Suppressor macrophage treated with lipopolysaccharide for 1 hour (primary cell): ENCODE measurements around the gene KLHL15.

Source experiments
- DNase-seq, 3 donors: peaks; one replicate each; pipeline ENCODE4 v3.0.0-alpha.2; 2020 to 2022

The KLHL15 gene

DNA sequence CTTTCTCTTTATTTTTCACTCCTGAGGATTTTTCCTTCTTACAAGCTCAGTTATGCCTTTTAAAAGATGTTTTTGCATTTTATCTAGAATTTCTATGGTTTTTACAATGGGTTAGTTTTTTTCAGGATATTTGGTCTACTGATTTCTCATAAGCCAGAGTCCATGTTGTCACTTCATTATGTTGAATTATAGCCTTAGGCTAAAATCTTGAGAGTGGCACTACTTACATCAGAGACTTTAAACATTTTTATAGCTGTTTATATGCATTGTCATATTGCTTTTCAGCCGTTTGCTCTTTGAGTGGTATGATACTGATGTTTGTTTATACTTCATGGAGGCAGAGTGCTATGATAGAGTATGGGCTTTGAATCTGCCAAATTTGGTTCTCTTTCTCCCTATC, 82.8 kb downstream of the KLHL15 start:
- no peak for DNase-seq

DNA sequence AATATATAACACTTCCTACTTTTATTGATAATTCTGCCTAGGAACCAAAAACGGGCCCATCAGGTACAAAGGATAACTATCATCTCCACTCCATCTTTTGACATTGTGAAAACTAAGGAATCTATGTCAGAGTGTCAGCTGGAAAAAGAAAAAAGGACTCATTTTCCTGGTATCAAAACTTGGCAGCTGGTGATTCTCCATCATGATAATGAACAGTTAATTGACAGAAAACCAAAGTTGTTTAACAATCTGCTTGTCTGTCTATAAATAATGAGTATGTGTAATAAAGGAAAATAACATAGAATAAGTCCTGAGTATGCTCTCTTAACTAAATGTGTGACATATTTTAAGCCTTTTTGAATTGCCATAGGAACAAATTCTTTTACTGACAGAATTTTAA, 87.8 kb downstream of the KLHL15 start:
- DNase-seq, result no peak

DNA sequence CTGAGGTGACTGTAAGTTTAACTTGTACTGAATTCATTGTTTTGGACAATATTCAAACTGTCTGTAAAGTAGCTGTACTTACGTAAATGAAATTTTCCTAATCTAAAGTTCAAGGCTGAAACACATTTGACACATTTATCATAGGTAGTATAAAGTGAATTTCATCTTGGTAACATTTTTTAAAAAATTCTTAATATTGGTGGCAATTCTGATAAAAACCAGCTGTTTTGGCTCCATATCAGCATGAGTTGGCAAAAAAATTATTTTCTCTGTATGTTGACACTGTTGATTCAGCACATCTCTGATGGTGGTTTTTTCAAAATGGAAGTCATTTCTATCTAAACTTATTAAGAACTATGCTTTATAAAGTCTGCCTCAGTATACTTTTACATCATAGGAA, 88.3 kb downstream of the KLHL15 start:
- no peak for DNase-seq

DNA sequence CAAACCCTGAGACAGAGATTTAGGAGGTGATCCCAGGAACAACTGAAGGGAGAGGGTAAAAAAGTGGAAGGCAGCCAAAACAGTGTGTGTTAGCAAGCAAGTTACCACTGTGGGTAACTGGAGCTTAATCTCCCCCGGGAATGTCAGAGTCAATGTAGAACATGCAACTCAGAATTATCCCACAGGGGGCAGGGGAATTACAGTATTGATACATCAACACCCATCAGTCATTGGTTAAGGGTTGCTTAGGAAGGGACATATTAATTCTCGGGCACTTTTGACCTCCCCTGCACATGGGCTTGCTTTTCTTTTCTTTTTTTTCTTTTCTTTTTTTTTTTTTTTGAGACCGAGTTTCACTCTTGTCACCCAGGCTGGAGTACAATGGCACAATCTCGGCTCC, 89.9 kb downstream of the KLHL15 start:
- DNase-seq, result peak in 1 of 3 donors; percentile 5

DNA sequence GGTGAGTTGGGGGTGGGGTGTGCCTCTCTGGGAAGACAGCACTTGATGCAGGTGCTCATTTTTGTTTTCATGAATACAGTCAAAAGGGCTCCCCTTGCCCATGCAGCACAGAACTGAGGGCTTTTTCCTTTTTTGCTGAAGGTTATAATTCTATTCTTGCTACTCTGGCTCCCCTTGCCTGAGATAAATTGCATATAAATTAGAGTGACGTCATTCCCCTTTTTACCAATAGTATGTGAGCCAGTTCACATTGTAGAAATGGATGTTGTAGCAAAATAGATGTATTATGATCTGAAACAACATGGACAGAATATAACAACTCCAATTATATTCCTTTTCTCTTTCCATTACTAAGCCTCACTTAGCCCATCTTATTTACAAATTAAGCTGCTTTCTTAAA, 90.8 kb downstream of the KLHL15 start:
- DNase-seq, result no peak

DNA sequence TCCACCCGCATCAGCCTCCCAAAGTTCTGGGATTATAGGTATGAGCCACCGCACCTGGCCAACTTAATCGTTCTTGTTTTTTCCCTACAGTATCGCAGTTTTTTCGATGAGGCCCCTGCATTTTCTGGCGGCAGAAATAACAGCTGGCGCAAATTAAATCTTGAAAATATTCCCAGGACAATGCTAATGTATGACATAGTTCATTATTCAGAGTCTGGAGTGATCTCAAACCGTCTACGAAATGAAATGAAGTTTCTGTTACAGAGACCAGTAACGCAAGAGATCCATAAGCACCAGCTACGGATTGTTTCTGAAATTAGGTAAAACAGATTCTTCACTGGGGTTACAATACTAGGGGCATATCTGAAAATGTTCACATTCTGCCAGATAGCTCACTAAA, 91.9 kb downstream of the KLHL15 start:
- no peak for DNase-seq
